GM18951 (cell line): ENCODE data around the gene FREM2.

ENCODE experiments used
- POLR2A ChIP-seq: IDR thresholded peaks from 4 replicates; pipeline ENCODE4 v1.6.1; 2011; ENCODE audit warnings: mild to moderate bottlenecking; ENCODE audit not compliant: insufficient read length, insufficient read depth; ENCODE audit errors: extremely low read depth
- in situ Hi-C: fragments of 300-500 bp; cut with MboI; formaldehyde crosslinking; loops from one replicate; pipeline ENCODE4 v1.12.0; 2022; ENCODE audit warnings: low sequenced_read_pairs, mixed read lengths, inconsistent platforms; ENCODE audit not compliant: unreplicated experiment

Gene FREM2

DNA sequence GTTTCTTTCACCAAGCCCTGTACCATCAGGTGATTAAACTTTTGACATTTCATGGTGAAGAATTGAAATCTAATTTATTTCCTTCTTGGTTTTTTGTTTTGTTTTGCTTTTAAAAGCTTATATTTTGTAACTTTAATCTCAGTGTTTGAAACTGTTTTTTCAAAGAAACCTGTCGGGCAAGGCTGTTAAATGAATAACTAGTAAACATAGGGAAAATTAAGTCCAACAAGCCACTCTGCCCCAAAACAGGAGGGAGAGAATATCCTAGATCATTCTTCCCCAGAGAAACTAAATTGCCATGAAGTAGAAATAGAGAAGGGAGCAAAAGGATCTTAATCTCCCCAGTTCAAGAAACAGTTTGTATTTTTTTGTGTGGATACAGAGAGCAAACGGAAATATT, 98.2 kb downstream of the FREM2 start:
- in situ Hi-C loops: no loop called here
- no peak for TF ChIP-seq POLR2A

DNA sequence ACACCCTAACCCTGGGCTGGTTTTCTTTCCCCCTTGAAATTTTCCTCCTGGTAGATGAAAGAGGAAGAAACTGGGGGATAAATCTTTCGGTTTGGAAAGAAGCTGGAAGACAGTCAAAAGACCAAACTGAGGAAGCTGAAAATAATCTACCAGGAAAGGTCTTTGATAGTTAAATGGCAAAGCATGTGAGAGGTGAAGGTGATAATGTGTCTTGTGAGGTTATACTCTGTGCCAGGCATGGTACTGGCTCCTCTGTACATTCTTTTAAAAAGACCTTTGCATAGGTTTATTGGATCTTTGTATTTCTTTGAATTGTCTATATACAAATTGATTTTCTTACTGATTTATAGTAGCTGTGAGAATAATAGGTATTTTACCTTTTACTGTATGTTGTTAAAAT, 98.6 kb downstream of the FREM2 start:
- TF ChIP-seq POLR2A: no peak
- in situ Hi-C loops: no loop called here

DNA sequence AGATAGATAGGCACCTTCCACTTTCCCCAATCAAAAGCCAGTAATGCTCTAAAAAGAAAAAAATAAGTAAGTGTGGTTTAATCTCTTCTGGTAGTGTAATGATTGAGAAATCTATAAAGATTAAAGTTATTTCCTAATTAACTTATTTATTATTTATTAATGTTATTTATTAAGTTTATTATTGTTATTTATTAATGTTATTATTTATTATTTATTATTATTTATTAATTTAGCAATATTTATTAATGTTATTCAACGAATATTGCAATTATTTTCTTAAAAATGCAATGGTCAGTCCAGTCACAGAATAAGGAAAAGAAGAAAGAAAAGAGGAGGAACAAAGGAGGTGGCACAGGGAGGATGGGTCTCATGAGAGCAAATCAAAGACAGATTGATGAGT, 100.7 kb downstream of the FREM2 start:
- in situ Hi-C loops: no loop called here
- no peak for TF ChIP-seq POLR2A

DNA sequence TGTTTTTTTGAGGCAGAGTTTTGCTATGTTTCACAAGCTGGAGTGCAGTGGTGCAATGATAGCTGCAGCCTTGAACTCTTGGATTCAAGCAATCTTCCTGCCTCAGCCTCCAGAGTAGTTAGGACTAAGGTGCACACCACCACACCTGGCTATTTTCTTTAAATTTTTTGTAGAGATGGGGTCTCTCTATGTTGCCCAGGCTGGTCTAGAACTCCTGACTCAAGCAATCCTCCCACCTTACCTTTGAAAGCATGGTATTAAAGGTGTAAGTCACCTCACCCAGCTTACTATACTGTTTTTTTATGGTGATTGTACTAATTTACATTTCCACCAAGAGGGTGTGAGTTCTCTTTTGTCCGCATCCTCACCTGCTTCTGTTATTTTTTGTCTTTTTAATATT, 110.0 kb downstream of the FREM2 start:
- in situ Hi-C loops: no loop called here
- no peak for TF ChIP-seq POLR2A

DNA sequence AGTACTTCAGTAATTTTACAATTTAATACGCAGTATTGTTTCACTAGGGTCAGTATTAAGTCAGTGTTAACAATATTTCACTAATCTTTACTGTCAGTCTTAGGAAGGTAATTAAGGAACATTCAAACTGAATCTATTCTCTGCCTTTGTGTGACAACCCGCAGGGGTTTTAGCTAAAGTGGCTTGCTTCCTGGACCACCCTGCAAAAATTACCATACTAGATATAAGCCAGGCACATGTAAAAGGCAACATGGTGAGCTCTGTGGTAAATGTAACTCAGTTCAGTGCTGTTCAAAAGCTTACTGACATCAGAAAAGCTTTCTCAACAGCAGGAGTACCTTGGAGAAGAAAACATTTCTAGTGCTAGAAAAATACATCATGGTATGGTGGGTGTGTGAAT, 116.7 kb downstream of the FREM2 start:
- in situ Hi-C loops: no loop called here
- no peak for TF ChIP-seq POLR2A

DNA sequence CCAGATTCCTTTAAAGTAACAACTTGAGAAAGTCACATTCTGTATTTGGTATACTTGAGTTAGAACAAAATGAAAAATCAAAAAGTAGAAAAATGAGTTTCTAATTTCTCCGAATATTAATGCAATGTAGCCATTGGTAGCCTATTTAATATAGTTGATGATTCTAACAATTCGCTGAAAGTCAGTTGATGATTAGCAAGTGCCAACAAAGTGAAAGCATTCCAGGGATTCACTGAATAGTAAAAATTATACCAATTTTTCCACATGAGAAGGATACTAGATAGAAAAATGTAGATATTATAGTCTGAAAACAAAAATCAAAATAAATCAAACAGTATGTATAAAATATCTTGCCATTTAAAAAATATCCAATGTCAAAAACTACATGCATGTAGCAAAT, 117.2 kb downstream of the FREM2 start:
- no peak for TF ChIP-seq POLR2A
- in situ Hi-C loops: no loop called here

DNA sequence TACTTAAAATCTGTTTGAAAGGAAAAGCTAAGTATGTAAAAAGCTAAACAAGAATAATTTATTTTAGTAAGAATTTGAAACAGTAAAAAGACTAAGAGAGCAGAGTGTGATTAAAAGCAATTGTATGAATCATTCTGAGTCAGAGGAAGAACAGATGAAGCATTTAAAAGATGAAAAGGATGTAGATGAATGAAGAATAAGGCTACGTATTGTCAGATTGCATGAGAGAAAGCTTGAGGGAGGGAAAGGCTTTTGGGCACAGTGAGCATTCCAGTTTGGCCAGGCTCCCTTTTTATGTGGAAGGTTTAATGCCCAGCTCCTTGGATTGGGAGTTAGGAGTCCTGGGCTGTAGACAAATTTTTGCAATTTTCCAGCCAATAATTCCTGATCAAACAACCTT, 117.7 kb downstream of the FREM2 start:
- TF ChIP-seq POLR2A: no peak
- in situ Hi-C loops: no loop called here

DNA sequence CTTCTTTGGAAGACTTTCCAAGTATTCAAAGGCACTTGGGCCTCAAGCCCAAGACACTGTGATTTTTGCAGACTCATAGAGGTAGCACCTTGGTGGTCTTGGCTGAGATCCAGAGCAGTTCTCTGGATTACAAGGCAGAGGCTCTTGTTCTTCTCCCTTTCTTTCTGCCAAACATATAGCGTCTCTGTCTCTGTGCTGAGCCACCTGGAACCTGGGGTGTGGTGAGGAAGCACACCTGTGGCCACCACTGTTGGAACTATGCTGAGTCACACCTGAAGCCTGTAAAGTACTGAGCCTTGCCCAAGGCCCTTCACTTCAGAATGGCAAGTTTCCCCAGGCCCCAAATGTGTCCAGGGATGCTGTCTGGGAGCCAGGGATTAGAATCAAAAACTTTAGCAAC, 127.5 kb downstream of the FREM2 start:
- no peak for TF ChIP-seq POLR2A
- in situ Hi-C loops: no loop called here

DNA sequence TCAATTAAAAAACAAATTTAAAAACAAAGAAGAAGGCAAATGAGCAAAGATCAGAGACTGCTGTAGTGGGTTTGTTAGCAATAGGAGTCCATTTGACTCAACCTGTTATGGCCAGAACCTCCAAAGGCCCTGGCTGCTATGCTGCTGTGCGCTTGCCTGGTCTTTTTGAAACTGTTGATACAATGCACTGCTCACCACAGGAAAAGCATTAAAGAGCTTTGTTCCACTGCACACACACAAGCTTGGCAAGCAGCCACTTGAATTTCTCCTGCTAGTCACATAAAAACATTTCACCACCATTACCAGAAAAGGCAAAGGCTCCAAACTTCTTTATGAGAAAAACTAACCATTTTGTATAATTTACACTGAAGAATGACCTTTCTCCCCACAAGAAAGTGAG, 132.2 kb downstream of the FREM2 start:
- TF ChIP-seq POLR2A: no peak
- in situ Hi-C loops: no loop called here

DNA sequence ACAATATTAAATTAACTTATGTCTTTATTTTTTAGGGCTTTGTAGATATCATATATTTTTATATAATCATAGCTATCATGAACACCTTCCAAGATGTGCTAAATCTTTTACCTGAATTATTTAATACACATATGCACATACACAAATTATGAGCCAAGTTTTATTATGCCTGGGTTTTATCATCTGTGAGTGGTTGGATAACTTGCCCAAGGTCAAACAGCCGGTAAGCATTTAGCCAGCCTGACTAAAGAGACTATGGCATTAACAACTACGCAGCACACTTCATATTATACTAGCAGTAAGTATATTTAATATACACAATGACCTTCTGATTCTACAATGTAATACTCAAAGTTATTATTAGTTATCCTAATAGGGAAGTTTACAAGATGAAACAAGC, 132.7 kb downstream of the FREM2 start:
- in situ Hi-C loops: no loop called here
- no peak for TF ChIP-seq POLR2A

DNA sequence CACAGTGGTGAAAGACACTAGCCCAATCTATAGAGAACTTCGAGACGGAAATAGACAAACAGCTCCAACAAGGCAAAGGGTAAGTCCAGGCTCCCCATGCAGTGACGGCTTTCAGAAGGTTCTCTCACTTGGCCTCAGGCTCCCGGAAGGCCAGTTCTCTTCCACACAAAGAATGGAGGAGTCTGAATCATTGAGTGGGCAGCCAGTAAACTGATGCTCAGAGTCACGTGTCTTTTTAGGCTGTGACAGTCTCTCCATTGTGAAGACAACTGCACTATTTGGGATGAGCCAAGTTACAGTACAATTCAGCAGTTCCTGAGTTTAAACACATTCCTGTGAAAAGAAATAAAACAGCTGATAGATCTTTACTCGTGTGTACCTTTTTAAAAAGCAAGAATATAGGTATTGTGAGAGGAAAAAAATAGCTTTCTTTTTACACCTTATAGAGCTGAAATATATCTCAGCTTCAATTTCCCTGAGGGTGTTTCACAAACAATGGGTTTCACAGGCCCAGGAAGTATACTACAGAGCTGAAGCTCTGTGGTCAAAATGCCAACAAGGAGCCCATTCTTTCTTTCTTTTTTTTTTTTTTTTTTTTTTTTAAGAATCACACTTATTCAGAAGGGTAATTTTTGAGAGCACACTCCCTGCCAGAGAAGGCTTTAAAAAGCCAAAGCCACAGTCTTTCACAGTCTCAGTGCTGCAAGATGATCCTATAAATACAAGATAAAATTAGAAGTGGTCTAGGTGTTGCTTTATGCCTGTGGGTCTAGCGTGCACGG, 135.1 kb downstream of the FREM2 start:
- in situ Hi-C loops: no loop called here

DNA sequence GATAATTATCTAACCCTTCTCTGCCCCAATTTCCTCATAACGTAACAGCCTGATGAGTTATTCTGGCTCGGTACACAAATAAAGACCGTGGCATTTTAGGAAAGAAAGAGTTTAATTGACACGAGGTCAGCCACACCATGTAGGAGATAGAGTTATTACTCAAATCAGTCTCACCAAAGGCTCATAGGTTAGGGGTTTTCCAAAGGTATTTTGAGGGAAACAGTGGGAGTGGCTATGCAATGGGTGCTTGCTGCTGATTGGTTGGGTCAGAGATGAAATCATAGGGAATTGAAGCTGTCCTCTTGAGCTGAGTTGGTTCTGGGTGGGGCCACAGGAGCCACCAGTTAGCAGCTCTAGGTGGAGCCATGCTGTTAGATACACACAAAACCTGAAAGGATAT, 137.5 kb downstream of the FREM2 start:
- in situ Hi-C loops: no loop called here
- TF ChIP-seq POLR2A: no peak

More for the DNA sequence above, 135.1 kb downstream of the FREM2 start:
- no peak for TF ChIP-seq POLR2A

DNA sequence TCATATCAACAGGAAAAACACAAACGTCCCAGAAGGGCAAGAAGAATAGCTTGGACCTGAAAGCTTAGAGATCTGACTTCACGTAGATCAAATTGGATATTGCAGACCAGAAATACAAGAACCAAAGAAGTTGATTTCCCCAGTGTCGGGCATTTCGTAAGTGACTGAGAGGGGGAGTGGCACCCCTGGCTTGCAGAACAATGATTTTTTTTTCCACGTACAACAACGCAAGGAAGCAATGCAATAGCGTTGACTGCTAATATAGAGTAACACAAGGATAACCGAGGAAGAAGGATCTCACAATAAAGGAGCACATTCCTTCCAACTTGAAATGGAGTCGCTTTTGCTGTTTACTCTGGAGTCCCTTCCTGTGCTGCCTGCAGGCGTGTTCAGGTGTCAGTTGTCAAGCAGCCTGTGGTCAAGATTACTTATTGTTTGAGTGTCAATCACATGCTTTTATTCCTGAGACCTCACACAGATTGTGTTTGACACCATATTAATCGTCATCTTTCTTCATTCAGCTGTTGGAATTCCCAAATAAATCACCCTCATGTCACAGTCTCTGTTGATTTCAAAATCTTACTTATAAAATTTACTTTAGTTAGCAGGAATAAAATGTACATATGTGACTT, 139.4 kb downstream of the FREM2 start:
- no peak for TF ChIP-seq POLR2A
- in situ Hi-C loops: no loop called here

DNA sequence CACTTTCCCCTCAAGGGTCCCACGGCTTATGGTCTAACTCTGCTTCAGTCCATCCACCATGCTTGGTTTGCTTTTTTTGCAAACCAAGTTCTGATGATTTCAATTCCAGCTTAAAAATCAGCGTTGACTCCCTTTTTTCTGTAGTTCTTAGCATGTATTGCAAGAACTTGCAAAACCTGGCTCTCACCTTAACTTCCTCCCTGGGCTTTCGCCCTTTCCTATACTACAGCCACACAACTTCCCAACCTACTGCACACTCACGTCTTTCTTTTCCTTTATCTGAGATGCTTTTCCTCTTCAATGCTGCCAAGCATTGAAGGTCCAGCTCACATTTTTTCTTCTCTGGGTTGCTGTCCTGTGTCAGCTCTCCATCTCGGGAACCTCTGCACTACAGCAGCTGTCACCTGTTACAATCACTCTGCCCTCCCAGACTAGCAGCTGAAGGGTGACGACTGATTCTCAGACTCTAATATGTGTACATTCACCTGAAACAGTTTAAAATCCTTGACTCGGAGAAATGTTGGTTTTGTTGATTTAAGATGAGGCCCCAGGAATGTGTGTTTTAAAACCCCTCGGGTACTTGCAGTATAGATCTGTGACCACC, 143.7 kb downstream of the FREM2 start:
- TF ChIP-seq POLR2A: no peak
- in situ Hi-C loops: no loop called here
